AG10803 (cell line): ENCODE data around the gene AOPEP.

Source experiments
- DNase-seq: peaks from one replicate; pipeline ENCODE4 v3.0.0; 2010; ENCODE audit warnings: low read depth
- H3K4me3 ChIP-seq: 2 replicates; pipeline ENCODE4 v1.5.1; 2011; ENCODE audit warnings: mild to moderate bottlenecking, low read length, control low read depth
- TF ChIP-seq, protein P1 (sequence below): conservative IDR thresholded peaks from 2 replicates; pipeline ENCODE4 v1.5.1; 2011; ENCODE audit warnings: mild to moderate bottlenecking, low read length, control low read depth, inconsistent platforms

The AOPEP gene

DNA sequence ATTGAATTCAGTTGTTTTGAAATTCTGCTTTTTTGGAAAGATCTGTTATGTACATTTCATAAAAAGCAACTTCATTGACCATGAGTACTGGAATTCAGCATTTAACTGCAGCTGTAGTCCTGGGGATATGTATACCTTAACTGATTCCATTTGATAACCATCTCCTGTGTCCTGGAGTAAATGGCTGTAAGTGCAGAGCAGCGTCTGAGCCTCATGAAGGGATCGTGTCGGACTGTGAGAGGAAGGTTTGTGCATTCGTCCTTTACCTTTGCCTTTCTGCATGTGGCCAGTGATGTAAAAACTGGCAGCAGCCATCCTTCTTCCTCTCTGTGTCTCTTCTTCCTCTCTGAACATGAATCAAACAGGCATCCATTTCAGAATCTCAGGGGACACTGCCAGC, 303.8 kb downstream of the AOPEP start:
- DNase-seq, result no peak
- TF ChIP-seq, protein P1, sequence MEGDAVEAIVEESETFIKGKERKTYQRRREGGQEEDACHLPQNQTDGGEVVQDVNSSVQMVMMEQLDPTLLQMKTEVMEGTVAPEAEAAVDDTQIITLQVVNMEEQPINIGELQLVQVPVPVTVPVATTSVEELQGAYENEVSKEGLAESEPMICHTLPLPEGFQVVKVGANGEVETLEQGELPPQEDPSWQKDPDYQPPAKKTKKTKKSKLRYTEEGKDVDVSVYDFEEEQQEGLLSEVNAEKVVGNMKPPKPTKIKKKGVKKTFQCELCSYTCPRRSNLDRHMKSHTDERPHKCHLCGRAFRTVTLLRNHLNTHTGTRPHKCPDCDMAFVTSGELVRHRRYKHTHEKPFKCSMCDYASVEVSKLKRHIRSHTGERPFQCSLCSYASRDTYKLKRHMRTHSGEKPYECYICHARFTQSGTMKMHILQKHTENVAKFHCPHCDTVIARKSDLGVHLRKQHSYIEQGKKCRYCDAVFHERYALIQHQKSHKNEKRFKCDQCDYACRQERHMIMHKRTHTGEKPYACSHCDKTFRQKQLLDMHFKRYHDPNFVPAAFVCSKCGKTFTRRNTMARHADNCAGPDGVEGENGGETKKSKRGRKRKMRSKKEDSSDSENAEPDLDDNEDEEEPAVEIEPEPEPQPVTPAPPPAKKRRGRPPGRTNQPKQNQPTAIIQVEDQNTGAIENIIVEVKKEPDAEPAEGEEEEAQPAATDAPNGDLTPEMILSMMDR, result no peak
- H3K4me3 ChIP-seq, result no peak overlapping the region

DNA sequence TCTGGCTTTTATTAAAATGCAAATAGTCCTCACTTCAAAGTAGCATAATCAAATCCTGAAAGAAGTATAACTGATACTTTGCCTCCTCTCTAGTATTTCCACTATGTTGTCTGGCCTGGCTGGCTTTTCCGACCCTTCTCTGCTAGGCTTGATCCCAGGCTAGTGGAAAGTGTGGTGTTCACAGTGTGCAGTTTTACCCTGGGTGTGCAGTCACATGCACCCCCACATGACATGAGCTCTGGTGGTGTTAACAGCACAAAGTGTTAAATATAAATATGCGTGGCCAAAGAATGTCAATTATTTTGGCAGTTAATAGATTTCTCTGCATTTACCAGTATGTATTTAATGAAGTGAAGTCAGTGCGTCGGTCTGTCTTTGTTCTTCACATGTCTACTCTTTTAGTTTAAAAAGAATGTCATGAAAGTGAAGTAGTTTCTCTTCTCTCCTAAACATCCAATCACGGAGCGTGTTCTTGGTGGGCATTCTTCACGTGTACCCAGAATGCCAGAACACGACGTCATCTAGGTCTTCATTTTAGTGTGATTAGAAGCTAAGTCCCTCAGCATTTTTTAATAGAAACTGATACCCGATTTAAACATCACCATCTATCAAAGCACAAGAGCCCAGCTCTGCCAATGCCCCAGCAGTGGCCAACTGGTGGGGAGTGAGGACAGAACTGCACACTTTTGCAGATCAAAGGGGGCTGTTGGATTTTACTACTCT, 304.6 kb downstream of the AOPEP start:
- no peak overlapping the region for H3K4me3 ChIP-seq
- DNase-seq, result no peak
- TF ChIP-seq, protein P1, result no peak

DNA sequence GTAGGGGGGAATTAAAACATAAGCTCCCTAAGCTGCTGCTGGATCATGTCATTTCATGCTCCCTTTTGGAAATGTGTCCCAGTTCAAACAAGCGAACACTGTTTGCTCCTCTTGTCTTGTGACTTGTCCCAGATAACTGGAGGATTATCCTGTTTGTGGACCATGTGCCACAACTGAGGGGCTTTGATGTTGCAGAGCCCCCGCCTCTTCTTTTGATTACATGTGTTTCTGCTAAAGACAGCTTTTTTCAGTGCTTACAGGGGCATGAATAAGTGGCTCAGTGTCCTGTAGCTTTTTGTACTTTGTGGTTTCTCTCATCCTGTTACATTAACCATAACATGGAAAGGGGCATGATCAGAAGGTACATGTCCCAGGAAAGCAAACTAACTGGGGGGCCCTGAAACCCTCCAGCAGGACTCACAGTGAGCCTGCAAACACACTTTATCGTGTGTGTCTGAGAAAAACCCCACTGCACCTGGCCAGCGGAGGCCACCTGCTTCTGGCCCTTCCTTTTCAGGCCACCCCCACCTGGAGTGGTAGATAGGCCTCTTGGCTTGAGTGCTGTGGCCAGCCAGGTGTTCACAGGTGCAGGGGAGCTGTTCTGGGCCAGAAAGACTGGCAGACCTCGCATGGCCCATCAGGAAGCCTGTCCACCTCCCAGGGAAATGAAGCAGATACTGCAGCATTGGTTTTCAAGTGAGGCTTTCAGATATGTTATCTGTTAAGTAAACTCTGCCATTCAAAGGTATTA, 305.4 kb downstream of the AOPEP start:
- H3K4me3 ChIP-seq, result no peak overlapping the region
- no peak for DNase-seq
- TF ChIP-seq, protein P1, result no peak

DNA sequence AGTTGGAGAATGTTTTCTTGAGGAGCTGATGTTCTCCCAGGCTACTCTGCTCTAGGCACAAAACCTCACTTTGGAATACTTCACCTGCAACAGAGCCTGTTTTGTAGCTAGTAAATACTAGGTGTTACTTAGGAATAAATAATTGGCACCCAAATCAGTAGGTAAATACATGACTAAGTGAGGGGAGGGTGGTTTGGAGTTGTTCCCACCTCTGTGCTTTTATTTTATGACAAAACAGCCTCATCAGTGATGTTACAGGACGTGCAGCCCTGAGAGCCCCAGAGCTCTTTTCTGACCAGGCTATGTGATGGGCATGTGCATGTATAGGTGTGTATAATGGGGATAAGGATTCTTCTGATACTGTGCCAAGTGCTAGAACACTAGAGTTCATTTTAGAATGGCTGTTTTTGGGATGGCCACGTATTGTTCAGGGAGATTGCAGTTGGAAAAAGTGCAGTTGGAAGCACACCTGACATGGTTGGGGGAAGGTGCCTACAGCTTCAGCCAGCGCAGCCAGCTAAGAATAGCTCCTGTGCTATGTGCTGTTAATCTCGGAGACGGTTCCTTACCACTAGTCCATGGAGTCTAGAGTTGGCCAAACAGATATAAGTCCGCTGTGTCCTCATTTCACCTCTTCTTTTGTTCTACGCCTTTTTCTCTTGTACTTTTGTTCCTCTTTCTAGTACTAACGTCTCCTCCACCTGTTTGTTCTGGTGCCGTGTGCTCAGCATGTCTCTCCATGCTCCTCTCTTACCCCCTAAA, 306.3 kb downstream of the AOPEP start:
- H3K4me3 ChIP-seq, result no peak overlapping the region
- DNase-seq, result no peak
- TF ChIP-seq, protein P1, result no peak

DNA sequence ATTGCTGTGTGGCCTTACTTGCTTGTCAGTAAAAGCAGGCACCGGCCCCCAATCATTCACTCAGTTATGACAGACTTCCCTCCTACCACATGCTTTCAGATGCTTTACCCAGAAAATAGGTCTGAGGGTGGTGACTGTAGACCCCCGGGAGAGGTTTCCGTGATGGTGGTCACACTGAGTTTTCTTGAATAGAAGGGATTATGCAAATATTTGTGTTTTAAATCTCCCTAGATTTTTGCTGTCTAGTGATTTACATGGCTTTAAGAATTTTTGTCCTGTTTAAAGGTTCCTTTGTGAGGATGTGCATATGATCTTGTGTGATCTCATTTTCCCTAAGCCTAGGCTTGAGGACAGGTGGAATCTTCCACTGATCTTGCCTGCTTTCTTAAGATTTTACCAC, 309.3 kb downstream of the AOPEP start:
- no peak overlapping the region for H3K4me3 ChIP-seq
- DNase-seq, result no peak
- TF ChIP-seq, protein P1, result no peak

DNA sequence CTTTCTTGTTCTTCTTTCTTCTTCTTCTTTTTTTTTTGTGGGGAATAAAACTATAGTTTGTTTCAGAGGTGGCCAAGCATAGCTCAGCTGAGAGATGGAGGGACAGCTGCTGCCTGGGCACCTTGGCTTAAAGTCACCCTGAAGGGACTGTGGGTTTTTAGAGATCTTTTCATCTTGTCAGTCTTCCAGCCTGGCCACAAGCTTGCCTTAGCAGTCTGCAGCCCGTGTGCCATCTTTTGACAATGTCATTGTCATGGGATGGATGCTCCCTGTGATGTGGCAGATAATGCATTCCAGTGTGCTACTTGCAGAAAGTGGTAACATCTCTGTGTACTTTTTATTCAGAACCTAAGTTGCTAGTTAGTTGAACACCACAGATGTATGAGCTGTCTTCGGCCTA, 310.2 kb downstream of the AOPEP start:
- TF ChIP-seq, protein P1, result no peak
- DNase-seq, result no peak
- no peak overlapping the region for H3K4me3 ChIP-seq
